Fibroblast of pulmonary artery (primary cell): ENCODE measurements around the gene COQ7.

Source experiments
- DNase-seq: peaks from one replicate; pipeline ENCODE4 v3.0.0-alpha.2; 2010; ENCODE audit warnings: low read depth
- H3K4me3 ChIP-seq: replicated peaks from 2 replicates; pipeline ENCODE4 v1.5.1; 2011; ENCODE audit warnings: low read depth, mild to moderate bottlenecking, control low read depth, low read length, moderate library complexity
- TF ChIP-seq, protein P1 (sequence below): IDR thresholded peaks from 2 replicates; pipeline ENCODE4 v1.5.1; 2011; ENCODE audit warnings: mild to moderate bottlenecking, control low read depth, low read length, inconsistent platforms; ENCODE audit errors: missing control alignments

The COQ7 gene

DNA sequence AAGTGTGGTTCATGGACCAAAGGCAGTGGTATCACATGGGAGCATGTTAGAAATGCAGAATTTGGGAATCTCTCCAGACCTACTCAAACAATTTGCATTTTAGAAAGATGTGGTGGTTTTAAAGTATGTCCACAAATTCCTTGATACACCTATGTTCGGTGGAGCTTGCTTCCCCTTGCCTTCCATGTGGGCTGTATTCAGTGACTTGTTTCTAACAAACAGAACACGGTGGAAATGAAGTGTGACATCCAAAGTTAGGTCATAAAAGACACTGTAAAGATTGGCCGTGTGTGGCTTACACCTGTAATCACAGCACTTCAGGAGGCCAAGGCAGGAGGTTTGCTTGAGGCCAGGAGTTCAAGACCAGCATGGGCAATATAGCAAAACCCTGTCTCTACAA is 16.7 kb downstream of the COQ7 start:
- no peak overlapping the region for H3K4me3 ChIP-seq
- no peak for DNase-seq
- TF ChIP-seq, protein P1, sequence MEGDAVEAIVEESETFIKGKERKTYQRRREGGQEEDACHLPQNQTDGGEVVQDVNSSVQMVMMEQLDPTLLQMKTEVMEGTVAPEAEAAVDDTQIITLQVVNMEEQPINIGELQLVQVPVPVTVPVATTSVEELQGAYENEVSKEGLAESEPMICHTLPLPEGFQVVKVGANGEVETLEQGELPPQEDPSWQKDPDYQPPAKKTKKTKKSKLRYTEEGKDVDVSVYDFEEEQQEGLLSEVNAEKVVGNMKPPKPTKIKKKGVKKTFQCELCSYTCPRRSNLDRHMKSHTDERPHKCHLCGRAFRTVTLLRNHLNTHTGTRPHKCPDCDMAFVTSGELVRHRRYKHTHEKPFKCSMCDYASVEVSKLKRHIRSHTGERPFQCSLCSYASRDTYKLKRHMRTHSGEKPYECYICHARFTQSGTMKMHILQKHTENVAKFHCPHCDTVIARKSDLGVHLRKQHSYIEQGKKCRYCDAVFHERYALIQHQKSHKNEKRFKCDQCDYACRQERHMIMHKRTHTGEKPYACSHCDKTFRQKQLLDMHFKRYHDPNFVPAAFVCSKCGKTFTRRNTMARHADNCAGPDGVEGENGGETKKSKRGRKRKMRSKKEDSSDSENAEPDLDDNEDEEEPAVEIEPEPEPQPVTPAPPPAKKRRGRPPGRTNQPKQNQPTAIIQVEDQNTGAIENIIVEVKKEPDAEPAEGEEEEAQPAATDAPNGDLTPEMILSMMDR = no peak

DNA sequence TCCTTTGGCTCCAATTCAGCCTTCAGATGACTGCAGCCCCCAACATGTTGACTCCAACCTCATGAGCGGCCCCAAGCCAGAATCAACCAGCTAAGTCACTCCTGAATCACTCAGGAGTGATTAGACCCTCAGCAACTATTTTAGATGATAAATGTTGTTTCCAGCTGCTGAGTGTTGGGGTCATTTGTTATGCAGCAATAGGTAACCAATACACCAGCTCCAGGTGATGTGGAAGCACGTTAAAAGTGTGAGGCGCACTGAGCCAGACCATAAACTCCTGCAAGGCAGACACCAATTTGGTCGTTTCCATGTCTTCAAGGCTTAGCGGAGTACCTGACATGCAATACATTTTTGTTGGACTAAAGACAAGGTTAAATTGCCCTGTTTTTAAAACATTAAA is 17.5 kb downstream of the COQ7 start:
- TF ChIP-seq, protein P1 = no peak
- H3K4me3 ChIP-seq = no peak overlapping the region
- DNase-seq = no peak

DNA sequence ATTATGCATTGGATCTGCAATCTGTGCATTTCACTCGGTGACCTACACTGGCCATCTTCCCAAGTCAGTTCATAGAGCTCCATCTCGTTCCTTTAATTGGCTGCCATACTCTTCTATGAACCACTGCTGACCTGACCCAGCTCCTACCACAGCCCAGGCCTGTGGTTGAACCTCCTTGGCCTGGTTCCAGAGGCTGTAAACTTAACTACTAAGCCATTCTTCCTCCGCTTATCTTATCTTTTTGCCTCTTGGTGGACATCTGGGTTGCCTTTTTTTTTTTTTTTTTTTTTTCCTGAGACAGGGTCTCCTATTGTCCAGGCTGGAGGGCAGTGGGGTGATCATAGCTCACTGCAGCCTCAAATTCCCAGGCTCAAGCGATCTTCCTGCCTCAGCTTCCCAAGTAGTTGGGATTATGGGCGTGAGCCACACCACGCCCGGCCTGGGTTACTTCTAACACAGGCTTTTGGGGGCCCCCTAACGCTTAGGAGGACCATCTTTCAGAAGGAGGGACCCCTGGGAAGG is 18.3 kb downstream of the COQ7 start:
- no peak overlapping the region for H3K4me3 ChIP-seq
- TF ChIP-seq, protein P1 = no peak
- DNase-seq = peak; percentile 33

DNA sequence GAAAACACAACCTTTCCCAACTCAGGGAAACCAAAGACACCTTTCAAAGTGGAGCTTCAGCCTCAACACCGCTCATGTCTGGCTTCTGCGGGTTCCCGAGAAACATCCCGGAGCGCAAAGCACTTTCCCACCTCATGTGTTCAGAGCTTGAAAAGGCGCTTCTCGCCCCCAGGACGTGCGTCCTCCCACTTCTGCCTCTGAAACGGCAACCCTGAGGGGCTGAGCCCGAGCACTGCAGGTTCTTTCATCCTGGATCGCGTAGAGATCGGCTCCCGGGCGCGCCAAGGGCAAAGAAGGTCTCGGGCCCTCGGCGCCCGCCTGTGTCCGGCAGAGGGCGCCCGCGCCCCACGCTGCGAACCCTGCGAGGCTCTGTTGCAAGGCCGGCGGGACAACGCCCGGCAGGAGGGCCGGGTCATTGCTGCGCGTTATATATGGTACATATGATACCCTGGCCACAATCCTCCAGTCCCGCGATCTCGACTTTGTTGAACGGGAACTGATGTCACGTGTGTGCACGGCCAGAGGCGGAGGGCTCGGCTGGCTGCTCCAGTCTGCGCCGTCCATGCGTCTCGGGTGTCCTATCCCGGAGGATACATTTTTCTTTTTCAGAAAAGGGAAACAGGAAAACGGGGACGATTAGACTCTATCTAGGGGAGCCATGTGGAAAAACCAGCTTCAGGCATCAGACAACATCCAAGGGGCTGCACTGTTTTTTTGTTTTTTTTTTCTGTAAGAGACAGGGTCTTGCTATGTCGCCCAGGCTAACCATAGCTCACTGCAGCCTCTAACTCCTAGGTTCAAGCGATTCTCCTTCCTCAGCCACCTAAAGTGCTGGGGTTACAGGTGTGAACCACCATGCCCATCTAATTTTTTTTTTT is 19.1 kb downstream of the COQ7 start:
- peak overlapping the region; percentile 50 for H3K4me3 ChIP-seq
- DNase-seq = peak; percentile 92
- TF ChIP-seq, protein P1 = peak; percentile 78

DNA sequence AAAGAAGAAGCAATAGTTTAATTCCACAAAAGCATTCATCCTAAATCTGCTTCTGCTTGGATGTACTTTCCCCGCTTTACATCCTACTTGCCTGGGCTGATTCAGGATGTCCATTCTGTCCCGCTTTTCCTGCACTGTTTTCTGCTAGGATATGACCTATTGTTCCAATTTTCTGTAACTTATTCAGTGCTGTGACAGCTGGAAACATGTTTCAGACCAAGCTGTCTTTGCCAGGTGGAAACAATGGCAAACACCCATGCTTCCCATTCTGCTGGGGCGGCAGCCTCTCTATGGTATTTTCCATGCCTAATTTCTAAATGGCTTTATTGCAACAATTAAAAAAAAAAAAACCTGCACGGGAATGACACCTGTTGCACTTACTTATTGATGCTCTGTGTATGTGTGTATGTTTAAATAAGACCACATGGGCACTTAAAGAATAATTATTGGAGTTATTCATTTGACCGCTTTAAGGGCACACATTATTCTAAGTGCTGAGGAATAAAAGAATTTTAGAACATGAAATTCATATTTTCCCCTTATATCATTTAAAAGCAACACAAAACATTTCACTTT is 21.0 kb downstream of the COQ7 start:
- DNase-seq = no peak
- no peak overlapping the region for H3K4me3 ChIP-seq
- TF ChIP-seq, protein P1 = no peak

DNA sequence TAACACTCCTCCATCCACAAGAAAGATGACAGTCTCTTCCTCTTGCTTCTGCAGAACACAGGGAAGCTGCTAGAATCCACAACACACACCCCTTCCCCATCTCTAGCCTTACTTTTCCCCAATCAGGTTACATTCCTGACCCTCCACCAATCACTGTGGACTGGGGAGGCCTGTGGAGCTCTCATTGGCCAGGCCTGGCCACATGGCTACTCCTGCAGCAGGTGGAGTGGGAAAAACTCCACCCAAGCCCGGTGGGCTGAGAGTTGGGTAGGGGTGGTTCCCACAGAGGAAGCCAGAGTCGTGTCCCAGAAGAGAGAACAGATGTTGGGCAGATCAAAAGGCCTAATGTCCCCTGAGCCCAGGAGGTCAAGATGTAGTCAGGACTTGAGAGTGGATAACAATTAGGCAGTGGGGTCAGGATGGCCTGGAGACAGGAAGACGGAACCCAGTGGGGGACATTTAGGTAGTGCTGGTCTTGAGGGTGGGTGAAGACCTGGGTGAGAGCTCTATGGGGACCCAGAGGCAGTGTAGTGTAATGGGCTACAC is 22.1 kb downstream of the COQ7 start:
- DNase-seq = no peak
- TF ChIP-seq, protein P1 = no peak
- H3K4me3 ChIP-seq = no peak overlapping the region
